Measurements from ENCODE around the gene CHST9. TPM values are rescaled to one million over a fixed set of nuclear protein-coding genes. Genes with fewer than 3 reads are reported as not detected.
A peak's percentile ranks its signal among the peaks of the same experiment; 100 is the strongest.

CHST9 gene
- total and polyA plus RNA-seq, 4 donors = 0.42 to 6.4 (median 1.4) TPM

- Histone ChIP-seq H3K4me3 (ENCODE audit: low read depth in 1 of 3, low read length in 3 of 3) (no peak overlapping the region), H3K27ac (ENCODE audit: low read depth in 1 of 2, low read length in 2 of 2) (no peak overlapping the region), H3K9ac (ENCODE audit: low read depth in 1 of 2, low read length in 2 of 2) (no peak overlapping the region), H3K36me3 (ENCODE audit: control insufficient read depth in 4 of 4, insufficient read depth in 3 of 4, low read depth in 1 of 4, low read length in 3 of 4) (no peaks in the 10 kb centered on the region), H3K4me1 (ENCODE audit: control insufficient read depth in 4 of 4, insufficient read depth in 4 of 4, low read length in 3 of 4) (peaks cover 0 to 6% (median 3%) of the 10 kb centered on the region in 4 donors), H3K27me3 (ENCODE audit: control insufficient read depth in 4 of 4, insufficient read depth in 4 of 4, low read length in 3 of 4) (no peaks in the 10 kb centered on the region), H3K9me3 (ENCODE audit: control insufficient read depth in 4 of 4, low read length in 3 of 4) (peaks cover 0 to under 1% (median 0%) of the 10 kb centered on the region in 4 donors)
- WGBS = 72% methylated on average over 2 of the region's 2 CpGs
- DNase-seq (ENCODE audit: low spot score) = no peak
- TF ChIP-seq RXRA (IDR thresholded peaks at IDR 0.05) = no peak
- TF ChIP-seq YY1 (IDR thresholded peaks at IDR 0.05) = no peak
- TF ChIP-seq TAF1 (conservative IDR thresholded peaks at IDR 0.05) = no peak
- no peak for TF ChIP-seq HNF4G (IDR thresholded peaks at IDR 0.05)
- no peak for TF ChIP-seq CTCF (IDR thresholded peaks at IDR 0.05; ENCODE audit: low read depth, low read length, missing input control)
- TF ChIP-seq GABPA (IDR thresholded peaks at IDR 0.05 in 1 of 2, conservative IDR thresholded peaks at IDR 0.05 in 1 of 2) = no peak
- TF ChIP-seq ZBTB33 (IDR thresholded peaks at IDR 0.05) = no peak
- no peak for TF ChIP-seq FOXA2 (IDR thresholded peaks at IDR 0.05)
- no peak for TF ChIP-seq ATF3 (IDR thresholded peaks at IDR 0.05)
- no peak for TF ChIP-seq FOXA1 (IDR thresholded peaks at IDR 0.05)
- TF ChIP-seq NR2F2 (IDR thresholded peaks at IDR 0.05) = no peak
- no peak for TF ChIP-seq RAD21 (IDR thresholded peaks at IDR 0.05)
- TF ChIP-seq SP1 (IDR thresholded peaks at IDR 0.05) = no peak
- TF ChIP-seq EGR1 (IDR thresholded peaks at IDR 0.05; ENCODE audit: low read depth in 2 of 2) = no peak
- no peak for TF ChIP-seq JUND (IDR thresholded peaks at IDR 0.05)
Observed at GRCh38 chr18:27142891-27143290, 42.2 kb downstream of the CHST9 start.

- TF ChIP-seq EGR1 (IDR thresholded peaks at IDR 0.05; ENCODE audit: low read depth in 2 of 2) = no peak
- TF ChIP-seq TAF1 (conservative IDR thresholded peaks at IDR 0.05) = no peak
- TF ChIP-seq MAX (IDR thresholded peaks at IDR 0.05) = no peak
- TF ChIP-seq CTCF (IDR thresholded peaks at IDR 0.05; ENCODE audit: low read depth, low read length, missing input control) = no peak
- TF ChIP-seq YY1 (IDR thresholded peaks at IDR 0.05) = no peak
- no peak for TF ChIP-seq FOXA2 (IDR thresholded peaks at IDR 0.05)
- TF ChIP-seq NR2F2 (IDR thresholded peaks at IDR 0.05) = no peak
- TF ChIP-seq SP1 (IDR thresholded peaks at IDR 0.05) = no peak
- TF ChIP-seq RXRA (IDR thresholded peaks at IDR 0.05) = no peak
- no peak for TF ChIP-seq REST (IDR thresholded peaks at IDR 0.05)
- no peak for TF ChIP-seq ZBTB33 (IDR thresholded peaks at IDR 0.05)
- TF ChIP-seq JUND (IDR thresholded peaks at IDR 0.05) = no peak
- no peak for TF ChIP-seq HNF4A (conservative IDR thresholded peaks at IDR 0.05)
- TF ChIP-seq GABPA (IDR thresholded peaks at IDR 0.05 in 1 of 2, conservative IDR thresholded peaks at IDR 0.05 in 1 of 2) = no peak
- no peak for TF ChIP-seq FOXA1 (IDR thresholded peaks at IDR 0.05)
- TF ChIP-seq RAD21 (IDR thresholded peaks at IDR 0.05) = no peak
- TF ChIP-seq HNF4G (IDR thresholded peaks at IDR 0.05) = no peak
- no peak for TF ChIP-seq ATF3 (IDR thresholded peaks at IDR 0.05)
- no peak overlapping the region for H3K27ac ChIP-seq (ENCODE audit: low read depth in 1 of 2, low read length in 2 of 2)
- no peaks in the 10 kb centered on the region for H3K27me3 ChIP-seq (ENCODE audit: control insufficient read depth in 4 of 4, insufficient read depth in 4 of 4, low read length in 3 of 4)
- no peak overlapping the region for H3K9ac ChIP-seq (ENCODE audit: low read depth in 1 of 2, low read length in 2 of 2)
- H3K36me3 ChIP-seq (ENCODE audit: control insufficient read depth in 4 of 4, insufficient read depth in 3 of 4, low read depth in 1 of 4, low read length in 3 of 4) = no peaks in the 10 kb centered on the region
- H3K4me1 ChIP-seq (ENCODE audit: control insufficient read depth in 4 of 4, insufficient read depth in 4 of 4, low read length in 3 of 4) = peaks cover 0 to 6% (median 3%) of the 10 kb centered on the region in 4 donors
- no peak for DNase-seq (ENCODE audit: low spot score)
- H3K4me3 ChIP-seq (ENCODE audit: low read depth in 1 of 3, low read length in 3 of 3) = peak overlapping the region in 1 of 3 donors; percentile 17
- no peaks in the 10 kb centered on the region for H3K9me3 ChIP-seq (ENCODE audit: control insufficient read depth in 4 of 4, low read length in 3 of 4)
Observed at GRCh38 chr18:27141876-27142275, 43.2 kb downstream of the CHST9 start.

Data from liver (tissue), 9 donors.